OCI-M1 (cell line): ENCODE results near the gene DEDD2.

ENCODE experiments used
- DNase-seq: peaks from one replicate; lab custom pipeline; 2025; lab: John Stamatoyannopoulos, UW

The DEDD2 gene

GRCh38 chr19:42198676-42199439, 18.6 kb downstream of the DEDD2 start:
- DNase-seq: no peak

GRCh38 chr19:42197375-42197817, 20.1 kb downstream of the DEDD2 start:
- DNase-seq: peak; percentile 26

- DNase-seq: no peak
These were observed 21.2 kb downstream of the DEDD2 start for GRCh38 chr19:42196011-42197001.

- no peak for DNase-seq
These were observed 23.8 kb downstream of the DEDD2 start for GRCh38 chr19:42193706-42194105.

- no peak for DNase-seq
These were observed 24.2 kb downstream of the DEDD2 start for GRCh38 chr19:42193294-42193693.

- no peak for DNase-seq
These were observed 25.6 kb downstream of the DEDD2 start for GRCh38 chr19:42191855-42192254.

- no peak for DNase-seq
These were observed 26.1 kb downstream of the DEDD2 start for GRCh38 chr19:42191330-42191729.

- no peak for DNase-seq
These were observed 28.3 kb downstream of the DEDD2 start for GRCh38 chr19:42189133-42189532.

- no peak for DNase-seq
These were observed 28.8 kb downstream of the DEDD2 start for GRCh38 chr19:42188665-42189064.

GRCh38 chr19:42185277-42185676, 32.2 kb downstream of the DEDD2 start:
- no peak for DNase-seq

GRCh38 chr19:42184401-42184861, 33.0 kb downstream of the DEDD2 start:
- DNase-seq: peak; percentile 82

GRCh38 chr19:42178791-42179674, 38.4 kb downstream of the DEDD2 start:
- DNase-seq: no peak

GRCh38 chr19:42177686-42178019, 39.8 kb downstream of the DEDD2 start:
- DNase-seq: no peak

GRCh38 chr19:42176990-42177685, 40.3 kb downstream of the DEDD2 start:
- DNase-seq: peak; percentile 76

GRCh38 chr19:42176649-42176989, 40.9 kb downstream of the DEDD2 start:
- DNase-seq: peak; percentile 68

- no peak for DNase-seq
These were observed 41.4 kb downstream of the DEDD2 start for GRCh38 chr19:42175952-42176648.

- no peak for DNase-seq
These were observed 42.3 kb downstream of the DEDD2 start for GRCh38 chr19:42174958-42175734.

- no peak for DNase-seq
These were observed 43.3 kb downstream of the DEDD2 start for GRCh38 chr19:42174188-42174587.

GRCh38 chr19:42173695-42174094, 43.8 kb downstream of the DEDD2 start:
- DNase-seq: no peak

- no peak for DNase-seq
These were observed 45.2 kb downstream of the DEDD2 start for GRCh38 chr19:42172261-42172660.
